Upper lobe of left lung (tissue), 6 donors: ENCODE measurements around the gene COL6A1. TPM values are rescaled to one million over a fixed set of nuclear protein-coding genes. Genes with fewer than 3 reads are reported as not detected.

Experiments
- ATAC-seq, 2 donors: fragments of 200-7000 bp; cut with Tn5 transposase; one replicate each; pipeline ENCODE4 v1.9.1; 2022; ENCODE audit warnings: mild to moderate bottlenecking in 2 of 2, moderate library complexity in 2 of 2; ENCODE audit not compliant: low FRiP score in 2 of 2
- DNase-seq, 2 donors: peaks; one replicate each; pipeline ENCODE4 v3.0.0-alpha.2; 2019 to 2020
- H3K27ac ChIP-seq, 4 donors: fragments of 200-600 bp; sonication (generic); one replicate each; pipeline ENCODE4 v1.5.1; 2016 to 2019
- H3K27me3 ChIP-seq, 4 donors: fragments of 200-600 bp; sonication (generic); one replicate each; pipeline ENCODE4 v1.5.1; 2017 to 2019
- H3K36me3 ChIP-seq, 4 donors: fragments of 200-600 bp; sonication (generic); one replicate each; pipeline ENCODE4 v1.5.1; 2016 to 2019
- H3K4me1 ChIP-seq, 4 donors: fragments of 200-600 bp; sonication (generic); one replicate each; pipeline ENCODE4 v1.5.1; 2018 to 2019
- H3K4me3 ChIP-seq, 4 donors: fragments of 200-600 bp; sonication (generic); one replicate each; pipeline ENCODE4 v1.5.1; 2017 to 2019; ENCODE audit warnings: mild to moderate bottlenecking in 2 of 4, moderate library complexity in 1 of 4
- H3K9me3 ChIP-seq, 4 donors: fragments of 200-600 bp; sonication (generic); one replicate each; pipeline ENCODE4 v1.5.1; 2018 to 2019
- CTCF ChIP-seq, 6 experiments: fragments of 450-650 bp in 4 of 6; fragments of 200-600 bp in 2 of 6; sonication (generic) in 2 of 6; IDR thresholded peaks; one replicate each; pipeline ENCODE4 v1.5.1; 2016 to 2019; ENCODE audit warnings: antibody characterized with exemption in 6 of 6
- EP300 ChIP-seq, 4 donors: sonication (generic); formaldehyde crosslinking; IDR thresholded peaks; one replicate each; pipeline ENCODE4 v1.5.1; 2017; ENCODE audit warnings: antibody characterized with exemption in 4 of 4, control low read depth in 2 of 4
- POLR2A ChIP-seq, 4 donors: fragments of 450-650 bp; IDR thresholded peaks; one replicate each; pipeline ENCODE4 v1.5.1; 2016 to 2017; ENCODE audit warnings: antibody characterized with exemption in 4 of 4, mild to moderate bottlenecking in 2 of 4
- POLR2AphosphoS5 ChIP-seq, 2 donors: sonication (generic); formaldehyde crosslinking; IDR thresholded peaks; one replicate each; pipeline ENCODE4 v1.5.1; 2017; ENCODE audit warnings: antibody characterized with exemption in 2 of 2
- WGBS, 2 donors: methylation state at CpG; one replicate each; pipeline ENCODE4 v1.1.5; 2017 to 2018; 5-methylcytosine and 5-hydroxymethylcytosine counted together
- total RNA-seq, 6 donors: library from RNA; depleted of rRNA in 4 of 6; stranded (reverse); fragments of >200 nt in 4 of 6; gene quantifications; one replicate each; pipeline versions ENCODE4 v1.1.0 to v1.2.1, GENCODE V29; 2016 to 2021
- donor health status: DM: no; HTN: no; CAD: no; lungs with moderate emphysema.
- donor health status: DM: no; HTN: yes; CAD: no; lungs with severe emphysema.

Gene COL6A1
- total RNA-seq, result 100 to 1,000 TPM in 5 of 6 donors, 10 to 100 TPM in 1; 61.9 to 351 (median 205) TPM

- Histone ChIP-seq H3K27ac (peak within 1 kb of the TSS; percentile 56 to 81 (median 76)), H3K36me3 (peaks cover 0 to 12% (median 6%) of the 10 kb centered on the region in 4 donors), H3K4me1 (peaks cover 5 to 17% (median 15%) of the 10 kb centered on the region in 4 donors), H3K27me3 (peaks cover 0 to 5% (median 0%) of the 10 kb centered on the region in 4 donors), H3K4me3 (peak within 1 kb of the TSS; percentile 51 to 83 (median 80)), H3K9me3 (no peaks in the 10 kb centered on the region)
- no peak for TF ChIP-seq EP300 (IDR thresholded peaks at IDR 0.05)
- TF ChIP-seq POLR2A (IDR thresholded peaks at IDR 0.05), result peak in 2 of 4 donors; percentile 38 to 50
- TF ChIP-seq CTCF (IDR thresholded peaks at IDR 0.05), result peak in 1 of 6 experiments; percentile 22
- peak; percentile 34 to 74 for TF ChIP-seq POLR2AphosphoS5 (IDR thresholded peaks at IDR 0.05)
- DNase-seq (peak; percentile 68 to 91), ATAC-seq (peak; percentile 74 to 80)
- 0% methylated on average over 17 to 23 of the region's 63 CpGs for WGBS, 2 donors
These were observed at the start of gene COL6A1 for GRCh38 chr21:45981151-45982091. COL6A1 (plus strand) TSS chr21:45981770; CDS start chr21:45981851, 81 bp downstream.

GRCh38 chr21:45932922-45933502 is 48.6 kb upstream of the COL6A1 start:
- H3K9me3 ChIP-seq, result peaks cover 0 to 13% (median 7%) of the 10 kb centered on the region in 4 donors
- ATAC-seq (no peak), DNase-seq (no peak)
- H3K27ac ChIP-seq, result no peak overlapping the region
- no peak overlapping the region for H3K4me3 ChIP-seq
- no peaks in the 10 kb centered on the region for H3K27me3 ChIP-seq
- H3K36me3 ChIP-seq, result no peaks in the 10 kb centered on the region
- WGBS, 2 donors, result 66 to 77% methylated on average over 9 of the region's 9 CpGs
- no peak for TF ChIP-seq POLR2A (IDR thresholded peaks at IDR 0.05)
- TF ChIP-seq POLR2AphosphoS5 (IDR thresholded peaks at IDR 0.05), result no peak
- no peak for TF ChIP-seq CTCF (IDR thresholded peaks at IDR 0.05)
- no peak for TF ChIP-seq EP300 (IDR thresholded peaks at IDR 0.05)
- H3K4me1 ChIP-seq, result no peaks in the 10 kb centered on the region

- Histone ChIP-seq H3K27me3 (no peaks in the 10 kb centered on the region), H3K4me3 (no peak overlapping the region), H3K36me3 (no peaks in the 10 kb centered on the region), H3K27ac (no peak overlapping the region), H3K9me3 (peaks cover 0 to 13% (median 7%) of the 10 kb centered on the region in 4 donors), H3K4me1 (no peaks in the 10 kb centered on the region)
- ATAC-seq, result no peak
- no peak for TF ChIP-seq CTCF (IDR thresholded peaks at IDR 0.05)
- no peak for TF ChIP-seq POLR2AphosphoS5 (IDR thresholded peaks at IDR 0.05)
- TF ChIP-seq POLR2A (IDR thresholded peaks at IDR 0.05), result no peak
- TF ChIP-seq EP300 (IDR thresholded peaks at IDR 0.05), result no peak
- DNase-seq, result no peak
- 56 to 59% methylated on average over 6 of the region's 6 CpGs for WGBS, 2 donors
These were observed 47.5 kb upstream of the COL6A1 start for GRCh38 chr21:45934085-45934484.

GRCh38 chr21:45934554-45934953 is 47.0 kb upstream of the COL6A1 start:
- no peaks in the 10 kb centered on the region for H3K4me1 ChIP-seq
- WGBS, 2 donors, result 94% methylated on average over 2 of the region's 3 CpGs; no CpG with 5 or more reads in 1 of the 2 donors
- H3K27me3 ChIP-seq, result no peaks in the 10 kb centered on the region
- TF ChIP-seq POLR2A (IDR thresholded peaks at IDR 0.05) (no peak), EP300 (IDR thresholded peaks at IDR 0.05) (no peak), POLR2AphosphoS5 (IDR thresholded peaks at IDR 0.05) (no peak), CTCF (IDR thresholded peaks at IDR 0.05) (no peak)
- peaks cover 0 to 13% (median 7%) of the 10 kb centered on the region in 4 donors for H3K9me3 ChIP-seq
- H3K4me3 ChIP-seq, result no peak overlapping the region
- ATAC-seq (no peak), DNase-seq (no peak)
- H3K36me3 ChIP-seq, result no peaks in the 10 kb centered on the region
- no peak overlapping the region for H3K27ac ChIP-seq
